IMR-90 (cell line): ENCODE measurements around the gene FLT3LG. TPM values are rescaled to one million over a fixed set of nuclear protein-coding genes. Genes with fewer than 3 reads are reported as not detected.

Experiments
- ATAC-seq: fragments of 200-7000 bp; cut with Tn5 transposase; 2 replicates; pipeline ENCODE4 v1.9.1; 2020; ENCODE audit warnings: low read depth, mild to moderate bottlenecking, moderate library complexity
- BruUV-seq: library from RNA; stranded (reverse); fragments of 400-500 nt; replicated peaks from 2 replicates; lab custom pipeline; 2021; lab: Mats Ljungman, UMichigan
- CTCF ChIA-PET: fragments of 300-600 bp; formaldehyde crosslinking; extraction: SDS; loops from one replicate; lab custom pipeline; 2021; ENCODE audit warnings: antibody characterized with exemption; lab: Yijun Ruan, JAX
- POLR2A ChIA-PET: fragments of 300-600 bp; sonication (Branson Sonifier 250); formaldehyde crosslinking; loops from one replicate; lab custom pipeline; 2022; ENCODE audit warnings: antibody characterized with exemption; ENCODE audit not compliant: unreplicated experiment; lab: Charles Lee
- DNase-seq: peaks from one replicate; pipeline ENCODE4 v3.0.0; 2013
- H2AFZ ChIP-seq: replicated peaks from 2 replicates; pipeline ENCODE3; 2013; ENCODE audit warnings: low read length, mild to moderate bottlenecking; ENCODE audit not compliant: poor library complexity
- H2AK5ac ChIP-seq: 2 replicates; pipeline ENCODE4 v1.6.1; 2013; ENCODE audit warnings: low read depth, low read length, inconsistent platforms
- H2AK9ac ChIP-seq: replicated peaks from 2 replicates; pipeline ENCODE3; 2013; ENCODE audit warnings: mild to moderate bottlenecking, low read depth, low read length, moderate library complexity; ENCODE audit not compliant: poor library complexity
- H2BK120ac ChIP-seq: 2 replicates; pipeline ENCODE4 v1.6.1; 2013; ENCODE audit warnings: low read depth, low read length, inconsistent platforms
- H2BK15ac ChIP-seq: 3 replicates; pipeline ENCODE4 v1.6.1; 2013; ENCODE audit warnings: low read depth, low read length, inconsistent platforms
- H2BK20ac ChIP-seq: 2 replicates; pipeline ENCODE4 v1.6.1; 2013; ENCODE audit warnings: low read depth, mild to moderate bottlenecking, inconsistent platforms, low read length, moderate library complexity
- H2BK5ac ChIP-seq: 2 replicates; pipeline ENCODE4 v1.6.1; 2013; ENCODE audit warnings: mild to moderate bottlenecking, low read depth, low read length, inconsistent platforms; ENCODE audit not compliant: poor library complexity, severe bottlenecking
- H3K14ac ChIP-seq: replicated peaks from 2 replicates; pipeline ENCODE4 v1.6.1; 2013; ENCODE audit warnings: low read depth, low read length, inconsistent platforms
- H3K18ac ChIP-seq: 2 replicates; pipeline ENCODE4 v1.6.1; 2013; ENCODE audit warnings: low read depth, low read length, control low read depth
- H3K23ac ChIP-seq: 2 replicates; pipeline ENCODE4 v1.6.1; 2013; ENCODE audit warnings: low read depth, low read length, inconsistent platforms
- H3K27ac ChIP-seq: 2 replicates; pipeline ENCODE4 v1.5.1; 2013; ENCODE audit warnings: mild to moderate bottlenecking, control low read depth, low read length; ENCODE audit not compliant: insufficient read depth
- H3K27me3 ChIP-seq: 2 replicates; pipeline ENCODE4 v1.6.1; 2013; ENCODE audit warnings: low read length; ENCODE audit not compliant: control insufficient read depth, insufficient read depth
- H3K36me3 ChIP-seq: 2 replicates; pipeline ENCODE4 v1.6.1; 2013; ENCODE audit warnings: low read length, mixed read lengths; ENCODE audit not compliant: control insufficient read depth, insufficient read depth
- H3K4ac ChIP-seq: 2 replicates; pipeline ENCODE4 v1.6.1; 2013; ENCODE audit warnings: low read depth, low read length, inconsistent platforms
- H3K4me1 ChIP-seq: 2 replicates; pipeline ENCODE4 v1.6.1; 2013; ENCODE audit warnings: low read length, mixed read lengths; ENCODE audit not compliant: control insufficient read depth, insufficient read depth
- H3K4me2 ChIP-seq: 2 replicates; pipeline ENCODE4 v1.6.1; 2013; ENCODE audit warnings: low read depth, mild to moderate bottlenecking, control low read depth, low read length, moderate library complexity
- H3K4me3 ChIP-seq: 2 replicates; pipeline ENCODE4 v1.5.1; 2013; ENCODE audit warnings: low read depth, mild to moderate bottlenecking, control low read depth, low read length, moderate library complexity; ENCODE audit not compliant: insufficient read depth
- H3K56ac ChIP-seq: 2 replicates; pipeline ENCODE4 v1.6.1; 2013; ENCODE audit warnings: low read length, inconsistent platforms; ENCODE audit not compliant: insufficient read depth; ENCODE audit errors: extremely low read depth
- H3K79me1 ChIP-seq, 2 experiments: 2 replicates each; pipeline ENCODE4 v1.6.1; 2013; ENCODE audit warnings: low read length in 2 of 2, inconsistent platforms in 1 of 2, low read depth in 1 of 2
- H3K9ac ChIP-seq: 2 replicates; pipeline ENCODE4 v1.6.1; 2013; ENCODE audit warnings: low read depth, low read length, control low read depth
- H3K9me1 ChIP-seq: 2 replicates; pipeline ENCODE4 v1.6.1; 2013; ENCODE audit warnings: low read length, inconsistent platforms; ENCODE audit not compliant: insufficient read depth
- H3K9me3 ChIP-seq: 2 replicates; pipeline ENCODE4 v1.6.1; 2013; ENCODE audit warnings: low read length; ENCODE audit not compliant: control insufficient read depth, insufficient read depth
- H4K20me1 ChIP-seq: 2 replicates; pipeline ENCODE4 v1.6.1; 2013; ENCODE audit warnings: low read length, inconsistent platforms; ENCODE audit not compliant: insufficient read depth
- H4K5ac ChIP-seq: 2 replicates; pipeline ENCODE4 v1.6.1; 2013; ENCODE audit warnings: mild to moderate bottlenecking, low read depth, low read length, control low read depth
- H4K8ac ChIP-seq, 2 experiments: 2 replicates each; pipeline ENCODE4 v1.6.1; 2013; ENCODE audit warnings: low read depth in 2 of 2, low read length in 2 of 2, control low read depth in 1 of 2, inconsistent platforms in 1 of 2
- H4K91ac ChIP-seq: 2 replicates; pipeline ENCODE4 v1.6.1; 2013; ENCODE audit warnings: low read depth, low read length, inconsistent platforms; ENCODE audit not compliant: insufficient read depth
- BHLHE40 ChIP-seq: fragments of 150-350 bp; IDR thresholded peaks from 2 replicates; pipeline ENCODE4 v1.6.1; 2016; ENCODE audit warnings: mild to moderate bottlenecking, low read depth, low read length
- CEBPB ChIP-seq: IDR thresholded peaks from 2 replicates; pipeline ENCODE4 v1.6.1; 2012; ENCODE audit warnings: low read depth, low read length, improper control_type of control experiment
- CTCF ChIP-seq: conservative IDR thresholded peaks from 2 replicates; pipeline ENCODE4 v1.5.1; 2012; ENCODE audit warnings: mild to moderate bottlenecking, low read depth, low read length, improper control_type of control experiment
- ELK1 ChIP-seq: fragments of 150-350 bp; IDR thresholded peaks from 2 replicates; pipeline ENCODE4 v1.6.1; 2016; ENCODE audit warnings: low read depth, mild to moderate bottlenecking, low read length, moderate library complexity, borderline replicate concordance
- FOS ChIP-seq: fragments of 150-350 bp; IDR thresholded peaks from 2 replicates; pipeline ENCODE4 v1.6.1; 2016; ENCODE audit warnings: low read depth, low read length
- MAZ ChIP-seq: IDR thresholded peaks from 2 replicates; pipeline ENCODE4 v1.6.1; 2012; ENCODE audit warnings: low read depth, mild to moderate bottlenecking, low read length, improper control_type of control experiment, moderate library complexity, borderline replicate concordance
- MXI1 ChIP-seq: IDR thresholded peaks from 2 replicates; pipeline ENCODE4 v1.6.1; 2012; ENCODE audit warnings: low read depth, mild to moderate bottlenecking, low read length, moderate library complexity, borderline replicate concordance
- POLR2A ChIP-seq: IDR thresholded peaks from 2 replicates; pipeline ENCODE4 v1.6.1; 2012; ENCODE audit warnings: mild to moderate bottlenecking, low read depth, low read length
- RCOR1 ChIP-seq: IDR thresholded peaks from 2 replicates; pipeline ENCODE4 v1.6.1; 2012; ENCODE audit warnings: mild to moderate bottlenecking, low read length, improper control_type of control experiment; ENCODE audit not compliant: insufficient replicate concordance
- RFX5 ChIP-seq: IDR thresholded peaks from 2 replicates; pipeline ENCODE4 v1.8.0; 2012; ENCODE audit warnings: low read depth, mild to moderate bottlenecking, low read length, moderate library complexity
- SMC3 ChIP-seq: fragments of 150-350 bp; IDR thresholded peaks from 2 replicates; pipeline ENCODE4 v1.6.1; 2016; ENCODE audit warnings: low read depth, mild to moderate bottlenecking, antibody characterized with exemption, low read length, moderate library complexity
- USF2 ChIP-seq: fragments of 150-350 bp; IDR thresholded peaks from 2 replicates; pipeline ENCODE4 v1.6.1; 2017; ENCODE audit warnings: mild to moderate bottlenecking, antibody characterized with exemption, low read length, low read depth
- WGBS, 2 experiments: methylation state at CpG; one replicate each; pipeline versions ENCODE4 v1.1.5 to v1.1.7; 2013; ENCODE audit warnings: missing lambda C conversion rate in 2 of 2; ENCODE audit not compliant: insufficient read length in 1 of 2; ENCODE audit errors: extremely low coverage in 2 of 2; 5-methylcytosine and 5-hydroxymethylcytosine counted together
- dilution Hi-C: fragments of 300-500 bp; cut with HindIII; formaldehyde crosslinking; loops from one replicate; pipeline ENCODE4 v1.14.3; 2018; ENCODE audit warnings: low sequenced_read_pairs; ENCODE audit not compliant: unreplicated experiment
- in situ Hi-C: fragments of 300-500 bp; cut with MboI; formaldehyde crosslinking; loops from 3 replicates; pipeline ENCODE4 v1.14.3; 2019; ENCODE audit warnings: low sequenced_read_pairs, inconsistent platforms, mixed read lengths
- intact Hi-C: fragments of 100-400 bp; cut with micrococcal nuclease; formaldehyde crosslinking; loops from 2 replicates; pipeline ENCODE4 v1.10.0; 2022
- polyA plus RNA-seq, 3 experiments: library from polyadenylated mRNA; depleted of rRNA; stranded (reverse); fragments of >200 nt; gene quantifications; 2 replicates each; pipeline ENCODE4 v1.2.3, GENCODE V29; 2012; ENCODE audit warnings: low replicate concordance in 1 of 3
- total RNA-seq: library from RNA; depleted of rRNA; stranded (reverse); fragments of >200 nt; gene quantifications from 2 replicates; pipeline ENCODE4 v1.2.3, GENCODE V29; 2012

Gene FLT3LG
- total and polyA plus RNA-seq, 2 of the 4 experiments (the other 2 are of a cell fraction), result 0.90 to 8.3 TPM

- no peak overlapping the region for H2BK120ac ChIP-seq
- WGBS, 2 experiments, result 5% methylated on average over 6 of the region's 29 CpGs; no CpG with 5 or more reads in 1 of the 2 experiments
- no peak overlapping the region for H3K4me2 ChIP-seq
- no peak overlapping the region for H2BK20ac ChIP-seq
- H3K18ac ChIP-seq, result no peak overlapping the region
- no peak overlapping the region for H4K5ac ChIP-seq
- H3K4ac ChIP-seq, result no peak overlapping the region
- no peak overlapping the region for H3K4me3 ChIP-seq
- H3K79me1 ChIP-seq, result no peaks in the 10 kb centered on the region
- H3K27ac ChIP-seq, result no peak overlapping the region
- in situ Hi-C loops, result no loop called here
- no peak overlapping the region for H2AK9ac ChIP-seq
- ChIA-PET POLR2A (no interaction called here), CTCF (no interaction called here)
- H4K91ac ChIP-seq, result no peak overlapping the region
- dilution Hi-C loops, result no loop called here
- no peaks in the 10 kb centered on the region for H3K36me3 ChIP-seq
- no peak overlapping the region for H2AK5ac ChIP-seq
- no peak overlapping the region for H2AFZ ChIP-seq
- H3K9me1 ChIP-seq, result no peaks in the 10 kb centered on the region
- BruUV-seq, result no TSS peak
- DNase-seq (no peak), ATAC-seq (no peak)
- H3K9ac ChIP-seq, result no peak overlapping the region
- no peaks in the 10 kb centered on the region for H3K4me1 ChIP-seq
- H2BK5ac ChIP-seq, result no peak overlapping the region
- no peak overlapping the region for H3K23ac ChIP-seq
- H2BK15ac ChIP-seq, result no peak overlapping the region
- intact Hi-C loops, result no loop called here
- H4K8ac ChIP-seq, result no peak overlapping the region
- peaks cover 94% of the 10 kb centered on the region for H3K27me3 ChIP-seq
- no peaks in the 10 kb centered on the region for H4K20me1 ChIP-seq
- no peak overlapping the region for H3K14ac ChIP-seq
- TF ChIP-seq BHLHE40 (no peak), SMC3 (no peak), MXI1 (no peak), USF2 (no peak), RFX5 (no peak), CEBPB (no peak), ELK1 (no peak), MAZ (no peak), FOS (no peak), POLR2A (no peak), RCOR1 (no peak), CTCF (no peak)
- H3K56ac ChIP-seq, result no peak overlapping the region
- peaks cover 17% of the 10 kb centered on the region for H3K9me3 ChIP-seq
Measured at GRCh38 chr19:49428547-49429451, 45.2 kb upstream of the FLT3LG start.
